ENCODE results near the gene ELAVL2.

ELAVL2 gene

DNA sequence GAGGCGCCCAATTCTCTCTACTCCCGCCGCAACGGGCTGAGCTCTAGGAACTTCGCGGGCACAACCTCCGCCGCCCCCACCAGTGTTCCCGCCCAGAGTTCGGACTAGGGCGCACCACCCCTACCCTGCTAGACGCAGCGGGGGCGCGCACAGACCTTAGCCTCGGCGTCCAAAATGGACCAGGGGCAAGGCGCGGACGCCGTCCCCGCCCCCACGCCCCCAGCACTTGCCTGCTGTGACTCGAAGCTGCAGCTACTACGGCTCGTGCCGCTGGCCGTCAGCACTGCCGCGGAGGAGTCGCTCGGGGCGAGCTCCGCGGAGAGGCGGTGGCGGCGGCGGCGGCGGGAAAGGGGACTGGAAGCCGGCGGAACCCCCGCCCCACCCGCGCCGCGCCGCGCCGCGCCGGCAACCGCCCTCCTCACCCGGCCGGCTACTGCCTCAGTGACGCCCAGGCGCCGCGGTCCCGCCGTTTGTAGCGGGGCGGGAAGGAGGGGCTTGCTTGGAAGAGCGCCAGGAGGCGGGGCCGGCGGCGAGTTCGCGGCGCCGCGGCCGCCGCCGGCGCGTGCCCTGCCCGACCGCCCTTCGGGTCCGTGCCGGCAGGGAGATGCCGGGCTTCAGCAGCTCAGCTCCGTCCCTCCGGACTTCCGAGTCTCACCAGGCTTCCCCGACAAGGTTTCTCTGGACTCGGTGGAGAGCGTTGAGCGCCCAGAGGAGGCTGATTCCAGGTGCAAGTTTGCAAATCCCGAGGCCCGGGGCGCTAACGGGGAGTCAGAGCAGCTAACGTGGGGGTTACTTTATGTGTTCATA lies 4.5 kb downstream of the ELAVL2 start:
- no peak for DNase-seq

DNA sequence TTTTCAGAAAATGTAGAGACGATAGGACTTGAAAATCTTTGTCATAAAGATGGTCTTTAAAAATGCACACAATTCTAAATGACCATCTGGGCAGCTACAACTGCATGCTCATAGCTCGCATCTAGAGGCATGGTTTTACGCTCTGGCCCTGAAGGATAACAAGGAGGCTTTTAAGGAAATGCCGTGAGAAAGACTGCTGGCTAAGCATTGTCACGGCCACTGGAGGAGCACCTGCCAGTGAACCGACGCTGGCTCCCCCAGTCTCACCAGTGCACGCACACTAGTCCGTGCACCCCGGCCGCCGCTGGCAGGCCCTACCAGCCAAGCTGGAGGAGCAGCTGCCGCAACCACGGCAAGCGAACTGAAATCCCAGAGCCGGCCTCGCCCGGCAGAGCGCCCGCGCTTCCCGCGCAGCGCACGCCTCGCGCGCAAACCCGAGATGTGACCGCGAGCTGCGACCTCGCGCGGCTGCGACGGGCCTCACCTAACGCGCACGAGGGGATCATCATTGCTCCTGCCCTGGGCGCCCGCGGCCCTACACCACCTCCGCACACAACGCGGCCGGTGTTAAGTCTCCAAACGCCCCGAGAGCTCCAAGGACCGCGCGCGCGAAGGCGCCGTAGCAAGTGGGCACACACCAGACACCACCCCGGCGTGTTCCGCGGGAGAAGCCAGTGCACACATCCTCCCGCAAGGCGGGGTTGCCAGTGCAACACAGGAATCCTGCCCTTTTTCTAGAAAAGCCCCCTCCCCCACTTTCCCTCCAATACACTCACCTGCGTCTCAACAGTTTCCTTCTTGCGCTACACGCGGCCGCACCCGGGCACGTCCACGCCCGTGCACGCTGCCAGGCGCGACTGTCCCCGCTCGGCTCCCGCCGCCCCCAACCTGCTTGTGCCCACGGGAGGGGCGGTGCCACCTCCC lies 5.3 kb downstream of the ELAVL2 start:
- no peak for DNase-seq

DNA sequence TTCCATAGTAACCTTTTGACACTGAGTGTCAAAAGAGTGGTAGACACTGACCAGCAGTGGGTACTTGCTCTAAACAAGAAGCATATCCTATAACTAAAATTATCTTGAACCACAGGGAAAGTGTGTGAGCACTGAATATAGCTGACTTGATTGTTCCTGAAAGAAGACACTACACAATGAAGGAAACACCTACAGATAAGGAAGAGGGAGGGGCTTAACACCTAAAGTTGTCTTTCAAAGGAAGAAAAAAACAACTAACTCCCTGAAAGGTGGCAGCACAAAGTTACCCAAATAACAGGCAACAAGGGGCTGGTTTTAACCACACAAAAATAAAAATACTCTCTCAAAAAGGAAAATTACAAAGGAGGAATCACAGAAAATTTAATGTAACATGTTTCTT lies 6.6 kb downstream of the ELAVL2 start:
- no peak for DNase-seq

DNA sequence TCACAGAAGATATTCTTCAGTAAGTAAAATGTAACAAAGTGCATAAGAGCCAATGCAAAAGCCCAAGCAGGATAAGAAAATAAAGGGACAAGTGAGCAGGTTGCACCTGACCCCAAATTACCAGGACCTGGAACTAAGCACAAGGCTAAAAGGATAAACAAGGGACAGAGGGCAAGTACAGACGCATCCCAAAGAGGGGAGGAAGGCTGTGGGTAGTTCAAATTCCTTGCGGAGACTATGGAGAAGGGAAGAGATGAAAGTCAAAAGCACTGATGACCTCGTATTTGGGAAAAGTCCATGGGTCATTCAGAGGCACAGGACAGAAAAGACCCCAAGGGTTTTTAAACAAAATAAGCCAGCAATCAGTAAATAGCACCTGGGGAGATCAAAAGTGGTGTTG lies 11.8 kb downstream of the ELAVL2 start:
- no peak for DNase-seq

DNA sequence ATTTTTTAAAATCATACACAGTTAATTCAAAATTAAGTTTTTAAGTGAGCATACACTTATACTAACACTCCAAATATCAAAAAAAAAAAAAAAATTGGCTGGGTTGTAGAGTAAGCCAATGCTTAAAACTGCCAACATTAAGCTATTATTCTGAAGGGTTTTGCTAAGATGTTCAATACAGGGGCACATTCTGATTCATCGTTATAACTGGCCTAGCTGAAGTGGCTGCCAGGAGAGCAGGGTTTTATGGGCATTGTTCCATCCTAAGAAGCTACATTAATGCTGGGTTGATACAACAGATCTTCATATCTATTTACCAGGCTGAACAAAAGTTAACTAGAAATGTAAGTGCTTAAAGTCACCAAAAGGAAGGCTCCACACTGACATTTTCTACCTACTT lies 13.4 kb downstream of the ELAVL2 start:
- no peak for DNase-seq

DNA sequence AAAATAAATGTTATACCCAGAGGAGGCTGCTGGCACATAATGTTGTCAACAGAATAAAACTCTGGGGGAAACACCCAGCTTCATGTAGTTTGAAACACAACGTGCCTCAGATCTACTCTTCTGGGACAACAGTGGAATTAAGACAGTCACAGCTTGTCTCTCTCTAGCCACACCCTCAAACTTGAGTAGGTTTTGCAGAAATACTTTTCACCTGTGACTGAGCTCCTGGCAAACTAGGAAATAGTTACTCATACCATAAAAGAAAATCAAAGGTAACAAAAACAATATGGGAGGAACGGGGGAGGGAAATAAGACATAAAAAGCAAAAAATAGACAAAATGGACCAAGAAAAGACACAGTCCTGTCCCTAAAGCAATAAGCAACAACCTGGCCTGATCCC lies 14.4 kb downstream of the ELAVL2 start:
- no peak for DNase-seq

DNA sequence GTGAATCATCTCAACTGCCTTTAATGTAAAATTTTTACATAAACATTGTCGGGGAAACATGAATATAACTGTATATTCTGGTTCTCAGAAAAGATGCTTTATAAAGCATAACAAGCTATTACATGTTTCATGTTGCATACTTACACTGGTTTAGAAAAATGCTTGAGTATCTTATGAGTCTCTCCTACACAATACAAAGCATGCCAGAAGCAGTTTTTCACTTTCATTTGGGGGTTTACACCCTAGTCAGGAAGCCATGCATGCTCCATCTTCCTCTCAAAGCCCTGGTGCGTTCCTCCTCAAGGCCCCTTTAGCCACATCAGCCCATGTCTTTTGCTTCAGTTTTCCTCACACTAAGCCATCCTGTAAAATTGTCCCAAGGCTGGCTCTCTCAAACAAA lies 22.8 kb downstream of the ELAVL2 start:
- no peak for DNase-seq

DNA sequence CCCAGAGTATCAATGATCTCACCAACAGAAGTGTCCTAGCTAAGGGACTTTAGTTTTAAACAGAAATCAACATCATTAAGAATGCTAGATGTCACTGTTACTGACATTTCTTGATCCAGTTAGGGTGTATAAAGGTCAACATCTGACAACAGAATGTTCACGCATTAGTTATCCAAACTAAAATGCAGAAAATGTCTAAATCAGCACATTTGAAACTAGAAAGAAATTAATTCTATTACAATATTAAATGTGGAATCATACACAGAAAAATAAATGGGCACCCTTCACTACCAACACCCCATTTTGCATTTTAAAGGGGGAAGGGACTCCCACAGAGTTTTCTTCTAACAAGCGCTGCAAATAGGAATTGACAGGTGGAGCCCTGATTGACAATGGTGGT lies 24.5 kb downstream of the ELAVL2 start:
- no peak for DNase-seq

DNA sequence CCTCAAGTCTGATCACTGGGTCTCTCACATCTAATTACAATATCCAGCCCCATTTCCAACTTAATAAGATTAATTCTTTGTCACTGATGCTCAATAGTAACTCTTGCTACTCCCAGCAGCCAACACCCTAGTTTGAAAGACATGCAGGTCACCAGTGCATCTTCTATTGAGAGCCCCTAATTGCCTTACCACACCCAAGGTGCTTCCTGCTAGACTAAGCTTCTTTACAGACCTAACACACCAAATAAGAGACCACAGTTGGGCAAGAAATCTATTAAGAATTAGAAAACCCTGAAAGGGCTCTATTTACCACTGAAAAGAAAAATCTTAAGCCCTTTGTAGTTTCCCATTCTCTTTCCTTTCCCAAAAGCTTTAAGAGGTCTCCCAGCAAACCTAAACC lies 26.5 kb downstream of the ELAVL2 start:
- no peak for DNase-seq

DNA sequence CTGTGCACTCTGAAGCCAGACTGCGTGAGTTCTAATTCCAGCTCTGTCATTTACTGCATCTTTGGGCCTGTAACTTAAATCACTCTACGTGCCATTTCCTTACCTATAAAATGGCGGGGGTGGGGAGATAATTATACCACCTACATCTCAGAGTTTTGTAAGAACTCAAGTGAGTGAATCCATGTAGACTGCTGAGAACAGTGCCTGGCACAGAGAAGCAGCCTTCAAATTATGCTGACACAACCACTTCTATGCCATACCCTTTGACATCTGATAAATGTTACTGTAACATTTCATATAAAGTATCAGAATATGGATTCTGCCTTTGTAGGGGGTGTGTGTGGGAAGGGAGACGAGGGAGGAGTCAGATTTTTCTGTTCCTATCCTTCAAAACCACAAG lies 27.7 kb downstream of the ELAVL2 start:
- no peak for DNase-seq

DNA sequence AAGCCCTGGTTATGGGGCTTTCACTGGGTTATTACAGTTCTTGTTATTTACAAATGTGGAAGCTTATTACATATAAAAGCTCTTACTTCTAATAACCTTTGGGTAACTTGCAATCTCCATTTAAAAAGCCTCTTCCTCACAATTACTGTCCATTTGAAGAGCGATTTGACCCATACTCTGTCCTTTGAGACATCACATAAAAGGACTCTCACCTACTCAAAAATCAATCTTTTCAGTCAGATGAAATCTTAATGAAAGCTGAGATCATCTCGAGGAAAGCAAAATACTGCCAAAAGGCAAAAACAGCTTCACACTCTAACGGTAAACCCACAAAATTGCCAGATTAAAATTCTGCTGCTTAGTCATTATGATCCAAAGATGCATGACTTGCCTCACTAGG lies 29.8 kb downstream of the ELAVL2 start:
- DNase-seq: no peak

DNA sequence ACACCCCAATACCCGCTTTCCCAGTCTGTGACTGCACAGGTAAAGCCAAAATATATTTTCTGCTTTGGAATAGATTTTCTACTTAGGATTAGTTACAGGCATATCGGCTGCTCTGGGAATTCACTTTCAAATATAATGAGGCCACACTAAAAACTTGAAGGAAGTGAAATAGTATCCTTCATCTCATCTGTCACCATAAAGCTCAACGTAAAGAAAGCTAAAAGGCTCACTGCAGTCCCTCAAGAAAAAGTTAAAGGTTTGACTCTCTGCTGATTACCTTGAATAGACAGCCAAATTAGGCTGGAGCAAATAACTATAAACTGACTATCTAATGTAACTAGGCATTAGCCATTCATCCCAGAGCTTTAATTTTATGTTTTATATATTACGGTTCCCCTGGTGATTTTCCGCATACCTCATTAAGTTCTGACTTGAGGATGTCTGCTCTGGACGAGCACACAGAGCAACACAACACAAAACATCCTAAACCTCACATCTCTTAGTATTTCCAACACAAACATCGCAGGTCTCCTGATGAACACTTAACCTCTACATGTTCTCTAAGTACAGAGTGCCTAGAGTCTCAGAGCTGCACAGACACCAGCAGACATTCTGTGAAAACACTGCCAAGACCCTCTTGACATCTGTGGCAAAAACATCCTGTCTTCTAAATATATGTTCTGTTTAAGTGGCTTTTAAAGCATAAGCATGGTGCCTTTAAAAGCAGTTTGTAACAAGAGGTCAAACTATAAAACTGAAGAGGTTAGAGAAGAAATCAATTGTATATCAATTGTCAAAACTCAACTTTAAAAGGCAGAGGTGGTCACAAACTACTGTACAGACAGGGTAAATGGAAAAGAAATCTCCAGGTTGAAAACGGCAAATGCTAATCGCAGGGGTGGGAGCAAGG lies 35.4 kb downstream of the ELAVL2 start:
- DNase-seq: no peak

DNA sequence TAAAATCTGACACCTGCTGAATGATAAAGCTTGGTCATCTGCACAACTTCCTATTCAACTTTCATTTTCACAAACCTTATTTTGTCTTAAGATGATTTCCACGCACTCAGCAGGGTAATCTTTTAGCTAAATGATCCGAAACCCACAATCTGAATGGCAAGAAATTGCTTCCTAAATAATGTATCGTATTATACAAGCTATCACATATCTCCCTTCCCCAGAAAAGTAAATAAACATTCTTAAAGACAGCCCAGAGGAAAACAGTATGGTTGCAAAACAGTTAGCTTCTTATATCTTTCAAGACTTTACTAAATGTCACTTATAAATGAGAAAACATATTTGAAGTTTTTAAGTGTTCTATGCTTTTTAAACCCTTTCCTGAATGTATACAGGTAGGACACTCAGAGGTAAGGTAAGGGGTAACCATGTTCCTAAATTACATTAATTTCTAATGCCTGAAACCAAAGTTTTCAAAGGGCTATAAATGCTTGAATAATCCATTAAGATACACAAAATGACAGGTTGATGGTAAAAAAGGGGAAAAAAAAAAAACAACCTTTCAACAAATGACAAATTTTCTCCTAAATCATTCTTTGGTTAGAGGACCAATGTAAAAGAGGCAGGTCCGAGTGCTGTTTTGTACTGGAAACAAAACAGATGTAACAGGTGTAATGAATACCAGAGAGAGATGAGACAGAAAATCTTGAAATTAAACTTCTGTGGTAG lies 36.3 kb downstream of the ELAVL2 start:
- no peak for DNase-seq

DNA sequence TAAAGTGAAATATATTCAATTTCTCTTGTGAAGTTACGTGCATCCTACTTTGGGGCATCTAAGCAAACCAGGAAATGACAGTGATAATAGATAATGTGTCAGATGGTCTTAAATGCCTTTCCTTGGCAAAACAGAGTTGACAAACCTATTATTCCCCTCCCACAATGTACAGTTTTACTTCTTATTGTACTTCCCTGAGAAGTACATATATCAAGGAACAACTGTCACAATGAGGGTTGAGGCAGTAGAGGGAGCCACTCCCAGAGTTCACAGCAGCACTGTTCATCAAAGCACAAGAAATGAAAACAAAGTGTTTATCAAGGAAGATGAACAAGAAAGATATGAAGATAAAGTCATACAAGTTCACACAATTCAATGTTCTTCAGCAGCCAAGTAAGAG lies 41.1 kb downstream of the ELAVL2 start:
- DNase-seq: no peak

DNA sequence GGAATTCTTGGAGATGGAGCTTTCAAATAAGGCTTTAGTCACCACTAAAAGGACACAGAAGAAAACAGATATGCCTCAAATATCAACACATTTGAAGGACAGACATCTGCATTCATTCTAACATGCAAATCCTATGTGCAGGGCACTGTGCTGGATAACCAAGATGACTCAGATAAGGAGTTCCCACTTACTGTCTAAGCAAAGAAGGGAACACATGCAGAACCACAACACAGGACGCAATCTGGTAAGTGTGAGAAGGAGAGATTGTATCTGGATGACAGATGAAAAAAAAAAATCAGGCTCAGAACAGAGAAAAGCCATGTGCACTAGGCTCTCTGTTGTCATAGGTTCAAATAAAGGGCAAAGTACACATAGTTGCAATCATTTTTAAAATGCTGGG lies 42.5 kb downstream of the ELAVL2 start:
- DNase-seq: no peak

DNA sequence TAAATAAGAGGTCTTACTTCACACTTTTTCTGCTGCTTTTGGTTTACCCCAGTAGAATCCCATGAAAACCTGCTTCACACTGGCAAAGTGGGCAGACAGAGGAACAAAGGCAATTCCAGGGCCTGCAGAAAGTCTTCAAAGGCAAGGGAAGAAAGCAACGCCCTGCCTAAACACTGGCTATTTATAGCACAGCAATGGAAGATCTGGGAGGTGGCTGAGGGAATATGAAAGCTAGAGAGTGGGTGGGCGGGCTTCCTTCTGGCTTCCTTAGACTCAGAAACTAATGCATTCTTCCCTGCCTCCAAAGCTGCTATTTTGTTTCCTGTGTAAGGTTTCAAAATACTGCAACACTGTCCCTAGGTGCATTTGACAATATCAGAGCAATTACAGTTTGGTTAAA lies 46.8 kb downstream of the ELAVL2 start:
- DNase-seq: no peak

DNA sequence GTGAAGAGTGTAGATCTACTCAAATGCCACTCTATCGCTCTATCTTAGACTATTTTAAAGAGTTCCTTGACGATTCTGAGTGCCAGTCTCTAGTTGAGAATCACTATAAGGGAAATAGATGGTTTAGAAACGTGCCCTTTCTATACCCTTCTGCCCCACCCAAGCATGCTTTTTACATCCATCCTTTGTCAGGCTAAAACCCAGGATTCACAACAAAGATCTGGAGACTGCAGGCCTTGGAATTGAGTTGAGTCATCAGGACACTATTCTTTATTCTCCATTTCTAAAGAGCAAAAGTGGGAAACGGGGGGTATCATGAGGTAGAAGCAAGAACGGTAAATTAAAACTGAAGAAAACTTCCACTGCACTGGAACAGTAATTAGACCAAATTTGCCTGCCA lies 48.7 kb downstream of the ELAVL2 start:
- no peak for DNase-seq

DNA sequence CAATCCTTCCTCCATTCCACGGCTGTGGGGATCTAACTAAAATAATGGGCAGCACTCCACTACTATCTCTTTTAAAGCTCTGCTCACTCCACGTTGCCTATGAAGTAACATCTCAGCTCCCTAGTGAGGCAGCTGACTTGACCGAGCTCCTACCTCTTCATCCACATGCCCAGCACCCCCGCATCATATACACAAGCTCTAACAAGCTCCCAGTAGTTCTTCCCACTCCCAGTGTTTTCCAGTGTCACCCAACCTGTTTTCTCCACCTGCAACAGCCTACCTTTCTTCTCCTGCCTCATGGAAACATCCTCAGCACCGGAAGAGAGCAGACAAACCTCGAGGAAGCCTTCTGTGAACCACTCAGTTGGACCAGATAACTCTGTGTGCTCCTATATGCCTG lies 50.5 kb downstream of the ELAVL2 start:
- DNase-seq: no peak

DNA sequence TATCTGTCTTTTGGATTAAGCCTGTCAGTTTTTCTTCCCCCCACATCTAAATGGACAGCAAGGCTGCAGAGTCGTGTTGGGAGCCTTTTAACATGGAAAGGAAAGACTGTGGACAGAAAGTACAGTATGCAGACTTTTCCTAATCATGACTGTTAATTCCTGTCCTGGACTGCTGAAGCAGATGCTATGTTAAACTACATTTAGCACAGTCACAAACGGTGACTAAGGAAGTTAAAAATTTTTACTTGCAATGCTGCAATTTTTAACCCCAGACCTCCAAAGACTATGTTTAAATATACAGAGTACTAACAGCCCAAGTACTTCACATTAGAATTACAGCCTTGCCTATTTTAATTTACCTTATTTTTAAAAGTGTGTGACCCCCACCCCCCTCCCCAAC lies 51.8 kb downstream of the ELAVL2 start:
- no peak for DNase-seq

DNA sequence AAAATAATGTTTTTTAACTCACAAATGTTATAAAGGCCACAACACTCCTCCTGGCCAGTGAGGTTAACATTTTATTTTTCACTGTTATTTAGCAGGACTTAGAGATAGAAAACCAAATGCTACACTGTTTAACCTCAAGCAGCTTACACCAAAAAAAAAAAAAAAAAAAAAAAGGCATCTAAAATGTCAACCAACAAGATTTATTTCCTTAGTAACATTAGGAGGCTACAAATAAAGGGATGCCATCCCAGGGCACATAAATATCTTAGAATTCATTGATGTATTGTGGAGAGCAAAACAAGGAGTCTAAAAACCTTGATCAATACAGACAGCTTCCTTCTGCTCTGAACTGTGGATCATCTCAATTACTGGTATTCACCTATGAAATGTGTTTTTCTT lies 53.7 kb downstream of the ELAVL2 start:
- DNase-seq: no peak

DNA sequence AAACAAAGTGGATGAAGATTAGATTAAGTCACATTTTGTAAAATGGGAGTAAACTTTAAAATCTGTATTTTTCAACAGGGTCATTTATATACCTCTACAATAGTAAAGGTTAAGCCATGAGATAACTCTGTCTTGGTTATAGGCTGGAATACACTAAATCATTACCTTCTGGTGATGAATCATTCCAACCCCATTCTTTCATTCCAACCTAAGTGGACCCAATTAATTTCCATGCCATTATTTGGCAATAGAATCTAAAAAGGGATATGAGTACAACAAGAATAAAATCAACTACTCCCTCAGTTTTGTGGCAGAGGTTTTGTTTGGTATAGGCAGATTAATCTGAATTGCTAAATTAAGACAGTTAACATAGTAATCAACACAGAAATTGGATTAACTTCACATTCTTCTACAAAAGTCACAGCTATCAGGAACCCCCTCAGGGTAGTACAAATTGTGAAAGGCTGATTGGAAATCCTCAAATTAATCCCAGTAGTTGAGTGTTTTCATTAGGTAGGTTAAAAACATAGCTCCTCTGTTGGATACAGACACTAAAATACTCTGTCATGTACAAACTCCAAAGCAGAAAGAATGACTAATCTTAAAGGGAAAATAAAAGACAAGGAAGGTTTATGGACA lies 54.2 kb downstream of the ELAVL2 start:
- DNase-seq: no peak

All from stimulated activated CD8-positive, alpha-beta memory T cell treated with anti-CD3 and anti-CD28 coated beads, Interleukin-4, amount 100 ng/mL, for 48 hours (primary cell).